HG02840 (cell line): Measurements from ENCODE around the gene ABCC9.

Source experiments
- ATAC-seq: cut with Tn5 transposase; IDR thresholded peaks from one replicate; pipeline ENCODE4 v1.9.1; 2021; ENCODE audit warnings: mild to moderate bottlenecking, moderate library complexity, moderate number of reproducible peaks; ENCODE audit not compliant: unreplicated experiment, low FRiP score

The ABCC9 gene

GRCh38 chr12:21884936-21885335, 56.3 kb downstream of the ABCC9 start:
- no peak for ATAC-seq

- ATAC-seq: no peak
Measured at GRCh38 chr12:21882635-21883034, 58.6 kb downstream of the ABCC9 start.

GRCh38 chr12:21881965-21882364, 59.3 kb downstream of the ABCC9 start:
- ATAC-seq: no peak

GRCh38 chr12:21879312-21879711, 61.9 kb downstream of the ABCC9 start:
- no peak for ATAC-seq

- ATAC-seq: no peak
Measured at GRCh38 chr12:21877293-21877982, 63.8 kb downstream of the ABCC9 start.

- no peak for ATAC-seq
Measured at GRCh38 chr12:21865846-21866245, 75.4 kb downstream of the ABCC9 start.

- ATAC-seq: no peak
Measured at GRCh38 chr12:21860534-21860933, 80.7 kb downstream of the ABCC9 start.

GRCh38 chr12:21860128-21860527, 81.1 kb downstream of the ABCC9 start:
- ATAC-seq: no peak

GRCh38 chr12:21852251-21852650, 89.0 kb downstream of the ABCC9 start:
- ATAC-seq: no peak

- ATAC-seq: no peak
Measured at GRCh38 chr12:21851151-21851550, 90.1 kb downstream of the ABCC9 start.

- no peak for ATAC-seq
Measured at GRCh38 chr12:21850419-21850818, 90.8 kb downstream of the ABCC9 start.

- no peak for ATAC-seq
Measured at GRCh38 chr12:21849878-21850277, 91.3 kb downstream of the ABCC9 start.

- no peak for ATAC-seq
Measured at GRCh38 chr12:21848192-21848591, 93.0 kb downstream of the ABCC9 start.

GRCh38 chr12:21843795-21844194, 97.4 kb downstream of the ABCC9 start:
- ATAC-seq: no peak

- ATAC-seq: no peak
Measured at GRCh38 chr12:21839776-21840175, 101.5 kb downstream of the ABCC9 start.

GRCh38 chr12:21837847-21838246, 103.4 kb downstream of the ABCC9 start:
- no peak for ATAC-seq

- ATAC-seq: no peak
Measured at GRCh38 chr12:21831791-21832344, 109.4 kb downstream of the ABCC9 start.

- no peak for ATAC-seq
Measured at GRCh38 chr12:21828779-21829178, 112.4 kb downstream of the ABCC9 start.

- ATAC-seq: no peak
Measured at GRCh38 chr12:21828136-21828775, 113.0 kb downstream of the ABCC9 start.

- ATAC-seq: no peak
Measured at GRCh38 chr12:21827083-21827482, 114.1 kb downstream of the ABCC9 start.

GRCh38 chr12:21826618-21826910, 114.7 kb downstream of the ABCC9 start:
- ATAC-seq: no peak
